DOHH2 (cell line): ENCODE measurements around the gene GPR26.

Experiments
- H3F3A ChIP-seq: fragments of 200-600 bp; sonication (generic), shearing (Covaris generic); 2 replicates; pipeline ENCODE4 v1.6.0; 2016; ENCODE audit warnings: antibody characterized with exemption, mild to moderate bottlenecking; ENCODE audit not compliant: control insufficient read depth, insufficient read depth
- H3K27ac ChIP-seq: fragments of 200-600 bp; sonication (generic); 2 replicates; pipeline ENCODE4 v1.5.1; 2014; ENCODE audit warnings: low read depth, mild to moderate bottlenecking, low read length, moderate library complexity
- H3K27me3 ChIP-seq: fragments of 200-600 bp; sonication (generic); 2 replicates; pipeline ENCODE4 v1.6.1; 2014; ENCODE audit warnings: mild to moderate bottlenecking, low read length, mixed read lengths; ENCODE audit not compliant: control insufficient read depth
- H3K36me3 ChIP-seq: fragments of 200-600 bp; sonication (generic); 2 replicates; pipeline ENCODE4 v1.6.1; 2014; ENCODE audit warnings: mild to moderate bottlenecking, low read length, moderate library complexity, mixed read lengths; ENCODE audit not compliant: control insufficient read depth
- H3K4me1 ChIP-seq: fragments of 200-600 bp; sonication (generic); 2 replicates; pipeline ENCODE4 v1.6.1; 2014; ENCODE audit warnings: mild to moderate bottlenecking, low read length, mixed read lengths; ENCODE audit not compliant: control insufficient read depth
- H3K4me2 ChIP-seq: fragments of 200-600 bp; sonication (generic); 2 replicates; pipeline ENCODE4 v1.6.0; 2014; ENCODE audit warnings: mild to moderate bottlenecking, low read length, moderate library complexity
- H3K4me3 ChIP-seq: fragments of 200-600 bp; sonication (generic); 2 replicates; pipeline ENCODE4 v1.5.1; 2014; ENCODE audit warnings: mild to moderate bottlenecking, low read length, mixed read lengths
- H3K79me2 ChIP-seq: fragments of 200-600 bp; sonication (generic); 2 replicates; pipeline ENCODE4 v1.6.1; 2014; ENCODE audit warnings: mild to moderate bottlenecking, low read length, mixed read lengths; ENCODE audit not compliant: control insufficient read depth
- H3K9me2 ChIP-seq: fragments of 200-600 bp; sonication (generic); replicated peaks from 2 replicates; pipeline ENCODE4 v1.6.1; 2014; ENCODE audit warnings: mild to moderate bottlenecking, low read length, mixed read lengths; ENCODE audit not compliant: control insufficient read depth
- H3K9me3 ChIP-seq: fragments of 200-600 bp; sonication (generic); 2 replicates; pipeline ENCODE4 v1.6.1; 2014; ENCODE audit warnings: antibody characterized with exemption, low read length, mixed read lengths; ENCODE audit not compliant: control insufficient read depth, insufficient read depth
- H4K20me1 ChIP-seq: fragments of 200-600 bp; sonication (generic); 2 replicates; pipeline ENCODE4 v1.6.0; 2014; ENCODE audit warnings: low read depth, mild to moderate bottlenecking, antibody characterized with exemption, low read length, moderate library complexity; ENCODE audit not compliant: control insufficient read depth, insufficient read depth
- CTCF ChIP-seq: fragments of 200-600 bp; sonication (generic); IDR thresholded peaks from one replicate; pipeline ENCODE4 v1.5.1; 2014; ENCODE audit warnings: antibody characterized with exemption, mild to moderate bottlenecking, low read depth, low read length; ENCODE audit not compliant: poor library complexity, severe bottlenecking
- EZH2phosphoT487 ChIP-seq: fragments of 200-600 bp; sonication (generic); IDR thresholded peaks from 2 replicates; pipeline ENCODE4 v1.6.1; 2017; ENCODE audit warnings: borderline replicate concordance, mild to moderate bottlenecking, antibody characterized with exemption, low read length, moderate library complexity, mixed read lengths

The GPR26 gene

GRCh38 chr10:123674741-123675140 is 8.6 kb downstream of the GPR26 start:
- H4K20me1 ChIP-seq = no peaks in the 10 kb centered on the region

GRCh38 chr10:123675811-123676210 is 9.7 kb downstream of the GPR26 start:
- Histone ChIP-seq H3K4me3 (no peak overlapping the region), H3K27ac (no peak overlapping the region), H3K36me3 (no peaks in the 10 kb centered on the region), H3K79me2 (no peaks in the 10 kb centered on the region), H3K4me2 (no peak overlapping the region), H3K4me1 (no peaks in the 10 kb centered on the region), H3K27me3 (no peaks in the 10 kb centered on the region), H4K20me1 (no peaks in the 10 kb centered on the region), H3F3A (no peaks in the 10 kb centered on the region), H3K9me3 (no peaks in the 10 kb centered on the region), H3K9me2 (no peaks in the 10 kb centered on the region)
- TF ChIP-seq EZH2phosphoT487 (no peak), CTCF (no peak)

More at GRCh38 chr10:123674741-123675140, 8.6 kb downstream of the GPR26 start:
- Histone ChIP-seq H3K27me3 (0 out of 2 replicates have a peak, but pooled peaks cover 2% of the 10 kb centered on the region), H3K4me3 (no peak overlapping the region), H3K4me1 (no peaks in the 10 kb centered on the region), H3K36me3 (no peaks in the 10 kb centered on the region), H3F3A (no peaks in the 10 kb centered on the region), H3K9me3 (no peaks in the 10 kb centered on the region), H3K4me2 (no peak overlapping the region), H3K79me2 (no peaks in the 10 kb centered on the region), H3K9me2 (no peaks in the 10 kb centered on the region), H3K27ac (no peak overlapping the region)
- no peak for TF ChIP-seq CTCF
- no peak for TF ChIP-seq EZH2phosphoT487

DNA sequence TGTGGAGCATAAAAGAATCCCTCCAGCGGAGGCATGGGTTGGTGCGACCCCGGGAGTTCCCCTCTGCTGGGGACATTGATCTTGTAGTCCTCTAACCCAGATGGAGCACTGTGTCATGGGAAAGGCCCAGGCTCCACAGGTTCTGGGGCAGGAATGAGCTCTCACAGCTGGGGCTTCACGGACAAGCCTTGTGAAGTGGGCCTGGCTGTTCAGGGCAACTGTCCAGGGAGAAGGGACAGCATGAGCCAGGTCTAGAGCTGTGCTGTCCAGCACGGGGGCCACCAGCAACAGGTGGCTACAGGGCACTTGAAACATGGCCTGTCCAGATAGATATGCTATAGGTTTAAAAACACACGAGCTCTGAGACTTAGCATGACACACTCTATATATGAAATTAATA is 11.4 kb downstream of the GPR26 start:
- Histone ChIP-seq H3K36me3 (no peaks in the 10 kb centered on the region), H3K79me2 (no peaks in the 10 kb centered on the region), H3K4me3 (no peak overlapping the region), H3K4me2 (no peak overlapping the region), H3K9me2 (no peaks in the 10 kb centered on the region), H3K4me1 (no peaks in the 10 kb centered on the region), H3K27ac (no peak overlapping the region), H3K27me3 (peaks cover 8% of the 10 kb centered on the region), H3F3A (no peaks in the 10 kb centered on the region), H4K20me1 (no peaks in the 10 kb centered on the region), H3K9me3 (no peaks in the 10 kb centered on the region)
- TF ChIP-seq CTCF = no peak
- no peak for TF ChIP-seq EZH2phosphoT487
